Endothelial cell of umbilical vein (primary cell): ENCODE measurements around the gene PRDM16. TPM values are rescaled to one million over a fixed set of nuclear protein-coding genes. Genes with fewer than 3 reads are reported as not detected.

Experiments
- BruUV-seq: library from RNA; stranded (reverse); fragments of 400-500 nt; replicated peaks from 2 replicates; lab custom pipeline; 2021; lab: Mats Ljungman, UMichigan
- CTCF ChIA-PET: fragments of 300-600, 350-600 bp; sonication (Branson Sonifier 250); formaldehyde crosslinking; loops from one replicate; lab custom pipeline; 2021; ENCODE audit warnings: antibody characterized with exemption, inconsistent platforms; lab: Charles Lee
- POLR2A ChIA-PET: fragments of 300-600, 350-600 bp; sonication (Branson Sonifier 250); formaldehyde crosslinking; loops from one replicate; lab custom pipeline; 2021; ENCODE audit warnings: antibody characterized with exemption, inconsistent platforms; lab: Charles Lee
- DNase-seq: peaks from one replicate; pipeline ENCODE4 v3.0.0-alpha.2; 2011; ENCODE audit warnings: low read depth, low spot score
- FAIRE-seq: peaks from 2 replicates; lab custom pipeline; 2011; peaks lifted over from hg19 to GRCh38; lab: Jason Lieb, UNC
- H2AFZ ChIP-seq: 2 replicates; pipeline ENCODE4 v1.6.0; 2012; ENCODE audit warnings: low read depth, low read length, control low read depth, inconsistent platforms
- H3K27ac ChIP-seq: 2 replicates; pipeline ENCODE4 v1.5.1; 2011; ENCODE audit warnings: low read depth, mild to moderate bottlenecking, control low read depth, low read length, moderate library complexity; ENCODE audit not compliant: insufficient read depth
- H3K27me3 ChIP-seq, 2 experiments: 2 replicates each; pipeline versions ENCODE4 v1.6.0 to v1.6.1; 2011; ENCODE audit warnings: low read length in 2 of 2, mixed read lengths in 1 of 2; ENCODE audit not compliant: control insufficient read depth in 2 of 2, insufficient read depth in 2 of 2
- H3K36me3 ChIP-seq, 2 experiments: 2 replicates in 1 of 2; 3 replicates in 1 of 2; pipeline ENCODE4 v1.5.1; 2011; ENCODE audit warnings: low read length in 2 of 2, mild to moderate bottlenecking in 1 of 2, moderate library complexity in 1 of 2; ENCODE audit not compliant: control insufficient read depth in 2 of 2, insufficient read depth in 2 of 2; ENCODE audit errors: extremely low read depth in 1 of 2
- H3K4me1 ChIP-seq: 3 replicates; pipeline ENCODE4 v1.5.1; 2011; ENCODE audit warnings: mild to moderate bottlenecking, low read length; ENCODE audit not compliant: control insufficient read depth, insufficient read depth; ENCODE audit errors: extremely low read depth
- H3K4me2 ChIP-seq: 2 replicates; pipeline ENCODE4 v1.6.1; 2011; ENCODE audit warnings: low read length, control low read depth, mixed read lengths; ENCODE audit not compliant: insufficient read depth
- H3K4me3 ChIP-seq, 3 experiments: fragments of 200-600 bp in 1 of 3; sonication (generic), shearing (Covaris generic) in 1 of 3; replicated peaks in 1 of 3; 2 replicates each; pipeline ENCODE4 v1.5.1; 2011 to 2016; ENCODE audit warnings: control low read depth in 3 of 3, low read length in 3 of 3, mild to moderate bottlenecking in 2 of 3, inconsistent platforms in 1 of 3, low read depth in 1 of 3, moderate library complexity in 1 of 3; ENCODE audit not compliant: insufficient read depth in 1 of 3
- H3K79me2 ChIP-seq: 2 replicates; pipeline ENCODE4 v1.6.0; 2012; ENCODE audit warnings: low read length, inconsistent platforms; ENCODE audit not compliant: control insufficient read depth, insufficient read depth
- H3K9ac ChIP-seq: replicated peaks from 2 replicates; pipeline ENCODE3; 2011; ENCODE audit warnings: low read length, control low read depth; ENCODE audit not compliant: insufficient read depth; ENCODE audit errors: extremely low read depth
- H3K9me1 ChIP-seq: replicated peaks from 3 replicates; pipeline ENCODE4 v1.6.0; 2011; ENCODE audit warnings: mild to moderate bottlenecking, low read length; ENCODE audit not compliant: control insufficient read depth, insufficient read depth; ENCODE audit errors: extremely low read depth
- H3K9me3 ChIP-seq: replicated peaks from 2 replicates; pipeline ENCODE4 v1.5.1; 2012; ENCODE audit warnings: low read length, inconsistent platforms; ENCODE audit not compliant: control insufficient read depth, insufficient read depth
- H4K20me1 ChIP-seq: replicated peaks from 2 replicates; pipeline ENCODE3; 2011; ENCODE audit warnings: mild to moderate bottlenecking, low read length; ENCODE audit not compliant: control insufficient read depth, insufficient read depth; ENCODE audit errors: extremely low read depth
- CTCF ChIP-seq, 2 donors: IDR thresholded peaks; 1 replicate in 1 of 2; 2 replicates in 1 of 2; pipeline ENCODE4 v1.5.1; 2011; ENCODE audit warnings: low read length in 2 of 2, mild to moderate bottlenecking in 2 of 2, moderate library complexity in 2 of 2, control low read depth in 1 of 2, inconsistent platforms in 1 of 2, low read depth in 1 of 2; ENCODE audit not compliant: insufficient read depth in 1 of 2; ENCODE audit errors: extremely low read depth in 1 of 2
- EZH2 ChIP-seq: IDR thresholded peaks from 2 replicates; pipeline ENCODE4 v1.6.1; 2012; ENCODE audit warnings: borderline replicate concordance, low read depth, mild to moderate bottlenecking, moderate library complexity, low read length, inconsistent platforms; ENCODE audit not compliant: severe bottlenecking
- FOS ChIP-seq: IDR thresholded peaks from 2 replicates; pipeline ENCODE4 v1.6.1; 2011; ENCODE audit warnings: mild to moderate bottlenecking, low read length, moderate library complexity, borderline replicate concordance; ENCODE audit not compliant: insufficient read depth
- GATA2 ChIP-seq: IDR thresholded peaks from 2 replicates; pipeline ENCODE4 v1.7.0; 2011; ENCODE audit warnings: low read depth, mild to moderate bottlenecking, moderate library complexity, mixed read lengths, low read length; ENCODE audit not compliant: insufficient read length, insufficient read depth
- JUN ChIP-seq: IDR thresholded peaks from 2 replicates; pipeline ENCODE4 v1.6.1; 2011; ENCODE audit warnings: borderline replicate concordance, low read depth; ENCODE audit not compliant: insufficient read length, insufficient read depth
- MYC ChIP-seq: IDR thresholded peaks from one replicate; pipeline ENCODE4 v1.6.1; 2011; ENCODE audit warnings: mild to moderate bottlenecking, low read depth, low read length
- POLR2A ChIP-seq: IDR thresholded peaks from 2 replicates; pipeline ENCODE4 v1.6.1; 2012; ENCODE audit warnings: low read depth, mild to moderate bottlenecking, control low read depth, low read length
- POLR2AphosphoS5 ChIP-seq: IDR thresholded peaks from 2 replicates; pipeline ENCODE4 v1.6.1; 2012; ENCODE audit warnings: low read depth, mild to moderate bottlenecking, control low read depth, low read length, moderate library complexity; ENCODE audit not compliant: insufficient read depth
- dilution Hi-C: fragments of 300-500 bp; cut with MboI; formaldehyde crosslinking; loops from one replicate; pipeline ENCODE4 v1.15.0; 2019; ENCODE audit warnings: low sequenced_read_pairs; ENCODE audit not compliant: extremely low pct_ligation_motif_present
- intact Hi-C: fragments of 100-400 bp; cut with micrococcal nuclease; formaldehyde crosslinking; loops from one replicate; pipeline ENCODE4 v1.10.0; 2022
- polyA plus RNA-seq, 4 experiments: library from polyadenylated mRNA; depleted of rRNA in 3 of 4; stranded (reverse) in 3 of 4; unstranded in 1 of 4; fragments of >200 nt; gene quantifications; 2 replicates each; pipeline versions ENCODE4 v1.2.1 to v1.2.3, GENCODE V29; 2011 to 2012; ENCODE audit warnings: missing spikeins in 1 of 4
- total RNA-seq: library from RNA; stranded (reverse); gene quantifications from 2 replicates; pipeline ENCODE4 v1.2.3, GENCODE V29; 2021
- TF ChIP-seq, protein P1 (sequence below): IDR thresholded peaks from 2 replicates; pipeline ENCODE4 v1.6.1; 2011; ENCODE audit not compliant: insufficient read depth, insufficient read length

PRDM16 gene
- total and polyA plus RNA-seq, 2 donors (not counting 3 experiments of a cell fraction or from before 2014, with no cell fraction given) = not detected

DNA sequence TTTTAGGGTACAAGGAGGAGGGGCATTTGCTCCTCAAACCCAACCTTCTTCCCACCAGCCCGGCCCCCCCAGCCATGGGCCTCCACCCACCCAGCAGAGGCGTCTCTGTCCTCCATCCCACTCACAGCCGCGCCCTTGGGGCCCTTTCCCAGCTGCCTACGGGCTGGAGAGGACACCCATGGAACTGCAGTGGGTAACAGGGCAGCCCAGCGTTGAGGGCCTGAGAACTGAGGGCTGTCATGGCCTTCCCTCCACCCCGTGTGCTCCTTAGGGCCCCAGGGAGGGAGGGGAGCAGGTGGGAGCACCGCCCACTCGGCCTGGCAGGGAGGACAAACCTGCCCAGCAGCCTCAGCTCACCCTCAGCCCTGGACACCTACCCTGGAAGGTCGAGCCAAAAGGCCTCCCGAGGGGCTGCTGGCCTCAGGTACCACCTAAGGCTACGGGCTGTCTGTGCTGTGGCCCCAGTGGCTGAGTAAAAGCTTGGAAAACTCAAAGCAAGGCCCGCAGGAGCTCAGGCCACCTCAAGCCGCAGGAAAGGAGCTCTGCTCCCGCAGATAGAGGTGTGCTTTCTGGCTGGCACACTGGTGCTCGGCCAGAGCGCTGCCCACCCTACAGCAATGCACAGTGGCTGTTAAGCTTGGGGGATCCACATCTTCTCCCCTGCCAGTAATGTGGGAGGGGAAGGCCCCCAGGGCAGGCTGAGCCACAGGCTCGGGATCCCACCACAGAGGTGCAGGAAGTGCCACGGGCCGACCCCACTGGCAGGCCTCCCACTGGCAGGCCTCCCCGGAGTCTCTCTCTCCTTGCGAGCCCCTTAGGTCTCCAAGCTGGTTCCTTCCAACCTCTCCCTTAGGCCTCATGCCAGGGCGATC, 383.2 kb downstream of the PRDM16 start:
- H2AFZ ChIP-seq = no peak overlapping the region
- no peaks in the 10 kb centered on the region for H3K79me2 ChIP-seq
- intact Hi-C loops = loop anchor here (5.0 kb wide), 1 partner anchor 350 kb away; no protein-coding TSS in a partner anchor
- H3K9ac ChIP-seq = no peak overlapping the region
- DNase-seq = no peak
- no peak for TF ChIP-seq GATA2
- no peak for TF ChIP-seq POLR2AphosphoS5
- no peak for TF ChIP-seq POLR2A
- TF ChIP-seq FOS = no peak
- TF ChIP-seq MYC = no peak
- TF ChIP-seq JUN = no peak
- no peak for TF ChIP-seq CTCF (IDR thresholded peaks at IDR 0.05; ENCODE audit: extremely low read depth in 1 of 2, insufficient read depth in 1 of 2, low read depth in 1 of 2, low read length in 2 of 2)
- TF ChIP-seq EZH2 = no peak
- TF ChIP-seq, protein P1, sequence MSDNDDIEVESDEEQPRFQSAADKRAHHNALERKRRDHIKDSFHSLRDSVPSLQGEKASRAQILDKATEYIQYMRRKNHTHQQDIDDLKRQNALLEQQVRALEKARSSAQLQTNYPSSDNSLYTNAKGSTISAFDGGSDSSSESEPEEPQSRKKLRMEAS = no peak
- dilution Hi-C loops = no loop called here
- H3K9me1 ChIP-seq = no peaks in the 10 kb centered on the region
- H3K27me3 ChIP-seq = peaks cover 0 to 3% of the 10 kb centered on the region in 2 experiments
- CTCF ChIA-PET = interaction anchor here (0.5 to 4.4 kb wide), 53 partner anchors 8 to 1251 kb away, joined by 3 to 139 read pairs (median 4); partner anchors contain the start of genes LRRC47, PANK4, TPRG1L and WRAP73
- POLR2A ChIA-PET = no interaction called here
- no peaks in the 10 kb centered on the region for H3K9me3 ChIP-seq
- H3K4me2 ChIP-seq = no peak overlapping the region
- FAIRE-seq = no peak
- no peaks in the 10 kb centered on the region for H3K36me3 ChIP-seq
- no peak overlapping the region for H3K27ac ChIP-seq
- BruUV-seq = no TSS peak
- no peaks in the 10 kb centered on the region for H3K4me1 ChIP-seq
- no peaks in the 10 kb centered on the region for H4K20me1 ChIP-seq
- H3K4me3 ChIP-seq = no peak overlapping the region
